Endothelial cell (in vitro differentiated cells): Measurements from ENCODE around the gene HESX1. TPM values are rescaled to one million over a fixed set of nuclear protein-coding genes. Genes with fewer than 3 reads are reported as not detected.

Experiments used
- DNase-seq: peaks from one replicate; pipeline ENCODE4 v3.0.0; 2021; ENCODE audit warnings: low spot score
- H3K27ac Mint-ChIP-seq: one replicate; pipeline ENCODE4 v1.8.0; 2021; ENCODE audit warnings: mixed read lengths, inconsistent platforms; ENCODE audit not compliant: unreplicated experiment
- H3K27me3 Mint-ChIP-seq: one replicate; pipeline ENCODE4 v1.8.0; 2021; ENCODE audit warnings: mild to moderate bottlenecking, moderate library complexity, mixed read lengths, inconsistent platforms; ENCODE audit not compliant: unreplicated experiment
- H3K36me3 Mint-ChIP-seq: one replicate; pipeline ENCODE4 v1.8.0; 2021; ENCODE audit warnings: mild to moderate bottlenecking, low read depth, mixed read lengths, inconsistent platforms; ENCODE audit not compliant: unreplicated experiment
- H3K4me1 Mint-ChIP-seq: one replicate; pipeline ENCODE4 v1.8.0; 2021; ENCODE audit warnings: mild to moderate bottlenecking, mixed read lengths, inconsistent platforms; ENCODE audit not compliant: unreplicated experiment
- H3K4me3 Mint-ChIP-seq: one replicate; pipeline ENCODE4 v1.8.0; 2021; ENCODE audit warnings: mild to moderate bottlenecking, mixed read lengths, inconsistent platforms; ENCODE audit not compliant: unreplicated experiment
- H3K9me3 Mint-ChIP-seq: one replicate; pipeline ENCODE4 v1.8.0; 2021; ENCODE audit warnings: mixed read lengths, inconsistent platforms; ENCODE audit not compliant: unreplicated experiment
- total RNA-seq: library from RNA; stranded (reverse); fragmentation: NEBNext Ultra II Directional; extraction: Animal tissue kit (Norgen Biotek cat#: 25700); gene quantifications from one replicate; pipeline ENCODE4 v1.2.1, GENCODE V29; 2021; ENCODE audit not compliant: unreplicated experiment
- TF ChIP-seq, protein P1 (sequence below): fragments of 200-600 bp; sonication (generic); IDR thresholded peaks from one replicate; pipeline ENCODE4 v1.5.0; 2021; ENCODE audit warnings: antibody characterized with exemption; ENCODE audit not compliant: unreplicated experiment

The HESX1 gene
- total RNA-seq, 1 donor from 2014 or later: 1.6 TPM

DNA sequence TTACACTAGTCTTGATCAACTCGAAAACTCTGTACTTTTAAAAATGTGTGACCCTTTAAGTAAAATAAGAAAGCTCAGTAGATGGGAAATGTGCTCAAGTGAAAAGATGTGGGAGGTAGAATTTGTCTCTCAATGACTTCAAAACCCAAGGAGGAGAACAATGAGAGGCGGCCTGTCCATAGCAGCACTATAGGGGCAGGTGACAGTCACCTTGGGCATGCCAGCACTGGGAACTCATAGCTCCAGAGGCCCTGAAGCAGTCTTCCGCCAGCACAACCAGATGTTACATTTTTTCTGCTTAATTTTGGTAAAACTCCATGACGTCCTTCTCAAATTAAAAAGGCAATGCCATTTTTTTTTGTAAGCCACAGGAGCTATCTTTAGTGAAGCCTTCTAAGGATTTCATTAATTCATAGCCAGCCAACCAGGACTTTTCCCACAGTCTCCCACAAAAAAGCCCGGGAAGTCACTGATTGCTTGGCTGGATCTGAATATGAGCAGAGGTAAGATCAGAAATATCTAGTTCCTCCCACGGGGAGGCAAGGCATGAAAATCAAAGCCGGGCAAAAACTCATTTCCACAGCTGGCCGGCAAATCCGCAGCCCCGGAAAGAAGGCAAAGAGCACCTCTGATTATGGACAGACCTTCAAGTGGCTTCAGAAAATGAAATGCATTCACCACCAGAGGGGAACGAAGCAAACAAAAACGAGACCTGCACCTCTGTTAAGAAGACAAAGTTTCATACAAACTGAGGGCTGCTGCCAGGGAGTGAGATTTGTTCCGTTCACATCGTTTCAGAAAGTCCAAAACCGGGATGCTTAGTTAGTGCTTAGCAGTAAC, 45.1 kb downstream of the HESX1 start:
- TF ChIP-seq, protein P1, sequence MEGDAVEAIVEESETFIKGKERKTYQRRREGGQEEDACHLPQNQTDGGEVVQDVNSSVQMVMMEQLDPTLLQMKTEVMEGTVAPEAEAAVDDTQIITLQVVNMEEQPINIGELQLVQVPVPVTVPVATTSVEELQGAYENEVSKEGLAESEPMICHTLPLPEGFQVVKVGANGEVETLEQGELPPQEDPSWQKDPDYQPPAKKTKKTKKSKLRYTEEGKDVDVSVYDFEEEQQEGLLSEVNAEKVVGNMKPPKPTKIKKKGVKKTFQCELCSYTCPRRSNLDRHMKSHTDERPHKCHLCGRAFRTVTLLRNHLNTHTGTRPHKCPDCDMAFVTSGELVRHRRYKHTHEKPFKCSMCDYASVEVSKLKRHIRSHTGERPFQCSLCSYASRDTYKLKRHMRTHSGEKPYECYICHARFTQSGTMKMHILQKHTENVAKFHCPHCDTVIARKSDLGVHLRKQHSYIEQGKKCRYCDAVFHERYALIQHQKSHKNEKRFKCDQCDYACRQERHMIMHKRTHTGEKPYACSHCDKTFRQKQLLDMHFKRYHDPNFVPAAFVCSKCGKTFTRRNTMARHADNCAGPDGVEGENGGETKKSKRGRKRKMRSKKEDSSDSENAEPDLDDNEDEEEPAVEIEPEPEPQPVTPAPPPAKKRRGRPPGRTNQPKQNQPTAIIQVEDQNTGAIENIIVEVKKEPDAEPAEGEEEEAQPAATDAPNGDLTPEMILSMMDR: no peak
- DNase-seq: no peak
- H3K9me3 Mint-ChIP-seq: no peaks in the 10 kb centered on the region
- H3K27ac Mint-ChIP-seq: no peak overlapping the region
- peaks cover 35% of the 10 kb centered on the region for H3K4me1 Mint-ChIP-seq
- peaks cover 4% of the 10 kb centered on the region for H3K36me3 Mint-ChIP-seq
- no peak overlapping the region for H3K4me3 Mint-ChIP-seq
- H3K27me3 Mint-ChIP-seq: peaks cover 15% of the 10 kb centered on the region

DNA sequence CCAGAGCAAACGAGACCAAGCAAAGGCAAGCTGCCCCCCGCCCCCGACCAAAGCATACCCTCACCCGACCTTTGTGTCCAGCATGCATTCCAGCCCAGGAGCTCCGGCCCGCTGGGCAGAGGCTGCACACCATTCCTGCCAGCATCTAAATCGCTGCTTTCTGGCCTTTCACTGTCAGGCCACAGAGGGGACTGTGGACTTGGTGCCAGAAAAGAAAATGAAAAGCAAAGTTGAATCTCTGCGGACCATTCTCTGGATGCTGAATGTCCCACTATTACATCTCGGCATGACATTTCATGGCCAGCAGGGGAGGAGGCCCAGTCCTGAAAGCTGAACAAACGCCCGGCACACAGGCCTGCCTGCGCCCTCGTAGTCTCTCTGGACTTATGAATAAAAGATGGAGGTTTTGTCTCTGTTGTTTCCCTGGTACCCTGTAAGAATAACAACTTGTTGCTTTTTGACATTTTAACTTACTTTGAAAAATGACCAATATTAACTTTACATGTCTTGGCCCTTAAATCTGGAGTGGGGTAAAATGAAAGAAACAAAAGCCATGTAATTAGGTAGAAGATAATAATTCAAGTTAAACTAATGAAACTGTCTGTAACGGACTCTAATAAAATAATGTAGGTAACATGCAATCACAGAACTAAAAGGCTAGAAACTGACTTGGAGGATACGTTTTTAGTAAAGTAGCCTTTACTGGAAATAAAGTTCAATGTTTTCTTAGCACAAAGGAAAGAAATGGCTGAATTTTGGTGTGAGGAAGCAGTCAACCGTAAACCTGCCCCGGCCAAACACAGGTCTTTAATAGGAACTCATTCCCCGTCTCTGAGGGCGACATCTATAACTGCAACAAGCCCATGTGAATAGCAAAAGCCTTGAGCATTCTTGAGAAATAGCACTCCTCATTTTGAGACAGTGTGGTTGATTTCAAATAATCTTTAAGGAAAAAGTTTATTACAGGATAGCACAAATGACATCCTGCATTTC, 47.3 kb downstream of the HESX1 start:
- Mint-ChIP-seq H3K27me3 (peaks cover 15% of the 10 kb centered on the region), H3K4me1 (peaks cover 17% of the 10 kb centered on the region), H3K4me3 (no peak overlapping the region), H3K9me3 (no peaks in the 10 kb centered on the region), H3K27ac (no peak overlapping the region), H3K36me3 (peaks cover 4% of the 10 kb centered on the region)
- TF ChIP-seq, protein P1: no peak
- no peak for DNase-seq

DNA sequence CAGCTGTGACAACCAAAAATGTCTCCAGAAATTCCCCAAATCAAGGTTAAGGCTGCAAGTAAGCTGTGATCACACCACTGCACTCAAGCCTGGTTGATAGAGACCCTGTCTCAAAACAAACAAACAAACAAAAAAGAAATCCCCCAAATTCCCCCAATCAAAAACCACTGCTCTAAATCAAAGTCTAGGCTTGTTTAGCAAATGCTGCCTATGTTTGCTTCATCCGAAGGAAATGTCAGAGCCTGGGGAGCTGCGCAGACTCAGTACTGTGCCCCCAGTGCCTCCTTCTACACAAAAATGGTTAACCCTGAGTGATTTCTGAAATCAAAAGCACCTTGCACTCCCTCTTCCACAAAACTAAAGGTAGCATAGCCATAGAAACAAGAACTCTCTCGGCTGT, 48.0 kb downstream of the HESX1 start:
- no peak overlapping the region for H3K4me3 Mint-ChIP-seq
- peaks cover 4% of the 10 kb centered on the region for H3K36me3 Mint-ChIP-seq
- H3K9me3 Mint-ChIP-seq: no peaks in the 10 kb centered on the region
- H3K27me3 Mint-ChIP-seq: peaks cover 13% of the 10 kb centered on the region
- TF ChIP-seq, protein P1: no peak
- H3K27ac Mint-ChIP-seq: no peak overlapping the region
- H3K4me1 Mint-ChIP-seq: peaks cover 12% of the 10 kb centered on the region
- no peak for DNase-seq

DNA sequence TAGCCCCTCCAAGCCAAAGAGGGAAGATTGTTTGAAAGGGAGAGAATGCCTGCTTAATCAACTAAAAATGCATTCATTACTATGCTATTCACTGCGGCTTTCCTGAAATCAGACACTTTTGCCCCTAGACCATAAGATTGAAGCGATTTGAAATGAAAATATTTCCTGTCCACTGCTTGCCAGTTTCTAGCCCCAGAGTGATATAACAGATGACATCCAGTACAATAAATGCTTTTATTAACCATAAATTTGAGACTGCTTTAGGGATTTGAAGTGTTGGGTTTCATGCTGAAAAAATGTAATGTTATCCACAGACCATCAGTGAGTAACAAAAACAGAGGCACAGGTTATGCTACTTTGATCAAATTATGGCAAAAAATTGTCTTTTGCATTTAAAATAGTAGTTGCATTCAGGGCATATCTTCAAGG, 48.7 kb downstream of the HESX1 start:
- DNase-seq: no peak
- Mint-ChIP-seq H3K9me3 (no peaks in the 10 kb centered on the region), H3K36me3 (peaks cover 3% of the 10 kb centered on the region), H3K27me3 (peaks cover 9% of the 10 kb centered on the region), H3K4me1 (peaks cover 9% of the 10 kb centered on the region), H3K4me3 (no peak overlapping the region), H3K27ac (no peak overlapping the region)
- TF ChIP-seq, protein P1: no peak
